ENCODE measurements around the gene ME3. TPM values are rescaled to one million over a fixed set of nuclear protein-coding genes. Genes with fewer than 3 reads are reported as not detected.
"Not testable (repeated sequence)": the region's sequence is repeated elsewhere in the genome, so short reads cannot be mapped to it uniquely, and the experiment has no call there.

The ME3 gene
- total RNA-seq, 1 donor from 2014 or later, result 34.2 TPM

GRCh38 chr11:86418513-86418912 lies 253.9 kb downstream of the ME3 start:
- Histone ChIP-seq H3K9me3 (no peaks in the 10 kb centered on the region), H3K4me1 (no peaks in the 10 kb centered on the region), H3K4me3 (no peak overlapping the region), H3K27ac (no peak overlapping the region), H3K36me3 (peaks cover 0 to 2% of the 10 kb centered on the region in 2 donors), H3K27me3 (no peaks in the 10 kb centered on the region)
- intact Hi-C loops (cut with DNase I), result no loop called here
- no peak for DNase-seq (ENCODE audit: low spot score in 2 of 2)
- TF ChIP-seq, protein P1, sequence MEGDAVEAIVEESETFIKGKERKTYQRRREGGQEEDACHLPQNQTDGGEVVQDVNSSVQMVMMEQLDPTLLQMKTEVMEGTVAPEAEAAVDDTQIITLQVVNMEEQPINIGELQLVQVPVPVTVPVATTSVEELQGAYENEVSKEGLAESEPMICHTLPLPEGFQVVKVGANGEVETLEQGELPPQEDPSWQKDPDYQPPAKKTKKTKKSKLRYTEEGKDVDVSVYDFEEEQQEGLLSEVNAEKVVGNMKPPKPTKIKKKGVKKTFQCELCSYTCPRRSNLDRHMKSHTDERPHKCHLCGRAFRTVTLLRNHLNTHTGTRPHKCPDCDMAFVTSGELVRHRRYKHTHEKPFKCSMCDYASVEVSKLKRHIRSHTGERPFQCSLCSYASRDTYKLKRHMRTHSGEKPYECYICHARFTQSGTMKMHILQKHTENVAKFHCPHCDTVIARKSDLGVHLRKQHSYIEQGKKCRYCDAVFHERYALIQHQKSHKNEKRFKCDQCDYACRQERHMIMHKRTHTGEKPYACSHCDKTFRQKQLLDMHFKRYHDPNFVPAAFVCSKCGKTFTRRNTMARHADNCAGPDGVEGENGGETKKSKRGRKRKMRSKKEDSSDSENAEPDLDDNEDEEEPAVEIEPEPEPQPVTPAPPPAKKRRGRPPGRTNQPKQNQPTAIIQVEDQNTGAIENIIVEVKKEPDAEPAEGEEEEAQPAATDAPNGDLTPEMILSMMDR (IDR thresholded peaks at IDR 0.05), result no peak

- Histone ChIP-seq H3K9me3 (no peaks in the 10 kb centered on the region), H3K4me1 (no peaks in the 10 kb centered on the region), H3K27me3 (no peaks in the 10 kb centered on the region), H3K4me3 (no peak overlapping the region), H3K27ac (no peak overlapping the region), H3K36me3 (peaks cover 0 to 2% of the 10 kb centered on the region in 2 donors)
- DNase-seq (ENCODE audit: low spot score in 2 of 2), result no peak
- TF ChIP-seq, protein P1 (IDR thresholded peaks at IDR 0.05), result no peak
- intact Hi-C loops (cut with DNase I), result no loop called here
Observed at GRCh38 chr11:86418106-86418505, 254.3 kb downstream of the ME3 start.

GRCh38 chr11:86416951-86417350 lies 255.5 kb downstream of the ME3 start:
- intact Hi-C loops (cut with DNase I); H3K36me3 ChIP-seq; H3K4me3 ChIP-seq; H3K27ac ChIP-seq; H3K4me1 ChIP-seq; DNase-seq (ENCODE audit: low spot score in 2 of 2); H3K9me3 ChIP-seq; H3K27me3 ChIP-seq: not testable (repeated sequence)

GRCh38 chr11:86416494-86416893 lies 255.9 kb downstream of the ME3 start:
- intact Hi-C loops (cut with DNase I), result no loop called here
- Histone ChIP-seq H3K27me3 (no peaks in the 10 kb centered on the region), H3K4me3 (no peak overlapping the region), H3K36me3 (no peaks in the 10 kb centered on the region), H3K27ac (no peak overlapping the region), H3K4me1 (no peaks in the 10 kb centered on the region), H3K9me3 (no peaks in the 10 kb centered on the region)
- DNase-seq (ENCODE audit: low spot score in 2 of 2), result no peak
- TF ChIP-seq, protein P1 (IDR thresholded peaks at IDR 0.05), result no peak

- no peak overlapping the region for H3K27ac ChIP-seq
- H3K9me3 ChIP-seq, result no peaks in the 10 kb centered on the region
- H3K4me3 ChIP-seq, result no peak overlapping the region
- TF ChIP-seq, protein P1 (IDR thresholded peaks at IDR 0.05), result no peak
- intact Hi-C loops (cut with DNase I), result no loop called here
- H3K4me1 ChIP-seq, result no peaks in the 10 kb centered on the region
- DNase-seq (ENCODE audit: low spot score in 2 of 2), result no peak
- H3K36me3 ChIP-seq, result no peaks in the 10 kb centered on the region
- no peaks in the 10 kb centered on the region for H3K27me3 ChIP-seq
Observed at GRCh38 chr11:86415026-86415425, 257.4 kb downstream of the ME3 start.

- H3K9me3 ChIP-seq, result no peaks in the 10 kb centered on the region
- TF ChIP-seq, protein P1 (IDR thresholded peaks at IDR 0.05), result no peak
- intact Hi-C loops (cut with DNase I), result no loop called here
- H3K4me1 ChIP-seq, result no peaks in the 10 kb centered on the region
- DNase-seq (ENCODE audit: low spot score in 2 of 2), result no peak
- H3K27ac ChIP-seq, result no peak overlapping the region
- H3K27me3 ChIP-seq, result no peaks in the 10 kb centered on the region
- no peak overlapping the region for H3K4me3 ChIP-seq
- H3K36me3 ChIP-seq, result no peaks in the 10 kb centered on the region
Observed at GRCh38 chr11:86414032-86414431, 258.4 kb downstream of the ME3 start.

Data from ascending aorta (tissue), 2 donors.